Lung (tissue), 12 donors: Measurements from ENCODE around the gene MUCL3. TPM values are rescaled to one million over a fixed set of nuclear protein-coding genes. Genes with fewer than 3 reads are reported as not detected.

ENCODE experiments used
- ATAC-seq: fragments of 200-7000 bp; cut with Tn5 transposase; one replicate; pipeline ENCODE4 v1.9.1; 2020; ENCODE audit warnings: moderate number of reproducible peaks; ENCODE audit not compliant: insufficient read depth, low FRiP score
- DNase-seq, 3 donors: peaks; one replicate each; pipeline ENCODE4 v3.0.0-alpha.2; 2013 to 2017
- H3K27ac ChIP-seq, 2 donors: one replicate each; pipeline ENCODE4 v1.5.1; 2013; ENCODE audit warnings: mild to moderate bottlenecking in 2 of 2, moderate library complexity in 2 of 2, control low read depth in 1 of 2, inconsistent platforms in 1 of 2, low read depth in 1 of 2, low read length in 1 of 2
- H3K27me3 ChIP-seq, 3 donors: one replicate each; pipeline ENCODE4 v1.5.1; 2013; ENCODE audit warnings: low read length in 2 of 3; ENCODE audit not compliant: control insufficient read depth in 3 of 3, insufficient read depth in 3 of 3
- H3K36me3 ChIP-seq, 4 donors: one replicate each; pipeline ENCODE4 v1.5.1; 2013; ENCODE audit warnings: low read length in 4 of 4, mild to moderate bottlenecking in 1 of 4, moderate library complexity in 1 of 4; ENCODE audit not compliant: control insufficient read depth in 4 of 4, insufficient read depth in 4 of 4
- H3K4me1 ChIP-seq, 5 donors: one replicate each; pipeline ENCODE4 v1.5.1; 2013; ENCODE audit warnings: low read length in 5 of 5, mild to moderate bottlenecking in 2 of 5, moderate library complexity in 1 of 5; ENCODE audit not compliant: control insufficient read depth in 5 of 5, insufficient read depth in 5 of 5
- H3K4me3 ChIP-seq: one replicate; pipeline ENCODE4 v1.5.1; 2013; ENCODE audit warnings: mild to moderate bottlenecking, control low read depth, moderate library complexity
- H3K9ac ChIP-seq, 2 donors: one replicate each; pipeline ENCODE4 v1.5.1; 2013; ENCODE audit warnings: low read length in 2 of 2, control low read depth in 1 of 2; ENCODE audit not compliant: insufficient read depth in 1 of 2
- H3K9me3 ChIP-seq, 4 donors: one replicate each; pipeline ENCODE4 v1.5.1; 2013; ENCODE audit warnings: low read length in 3 of 4, mild to moderate bottlenecking in 1 of 4, moderate library complexity in 1 of 4; ENCODE audit not compliant: control insufficient read depth in 4 of 4, insufficient read depth in 3 of 4
- CTCF ChIP-seq: IDR thresholded peaks from 2 replicates; pipeline ENCODE4 v1.5.1; 2012; ENCODE audit warnings: mild to moderate bottlenecking; ENCODE audit errors: control extremely low read depth, extremely low read depth
- WGBS, 2 donors: extraction: QIAGEN DNeasy Blood & Tissue Kit; methylation state at CpG; one replicate each; pipeline ENCODE4 v1.1.7; 2013; 5-methylcytosine and 5-hydroxymethylcytosine counted together
- polyA plus RNA-seq, 2 donors: library from polyadenylated mRNA; stranded (reverse); fragments of 200-250 nt; gene quantifications; one replicate each; pipeline ENCODE4 v1.2.1, GENCODE V29; 2013
- total RNA-seq, 2 donors: library from RNA; depleted of rRNA in 1 of 2; stranded (reverse); fragments of >200 nt in 1 of 2; gene quantifications; one replicate each; pipeline ENCODE4 v1.2.1, GENCODE V29; 2014 to 2021
- donor health status: control.
- donor health status: control.
- donor health status: Bipolar disorder and iron deficiency.
- donor health status: healthy.
- donor health status: DM: yes; HTN: yes; CAD: no.

The MUCL3 gene
- total and polyA plus RNA-seq, 4 donors: 0.47 to 6.4 (median 2.0) TPM

DNA sequence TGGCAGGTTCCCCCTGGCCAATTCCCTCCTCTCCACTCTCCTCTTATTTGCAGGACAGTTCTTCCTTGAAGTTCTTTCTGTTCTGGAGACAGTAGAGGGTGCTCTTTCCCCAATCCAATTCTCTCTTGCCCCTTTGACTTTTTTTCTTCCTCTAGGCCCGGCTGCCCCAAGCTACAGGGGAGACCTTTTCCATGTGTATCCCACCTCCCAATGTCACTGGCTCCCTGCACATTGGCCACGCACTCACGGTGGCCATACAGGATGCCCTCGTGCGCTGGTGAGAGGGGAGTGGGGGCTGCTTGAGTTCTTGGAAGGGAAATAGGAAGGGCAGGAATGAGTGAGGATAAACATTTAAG is 25.2 kb upstream of the MUCL3 start:
- ATAC-seq: no peak
- WGBS, 2 donors: 10 to 16% methylated on average over 5 of the region's 5 CpGs

GRCh38 chr6:30917041-30917440 is 23.7 kb upstream of the MUCL3 start:
- peaks cover 7 to 30% (median 10%) of the 10 kb centered on the region in 4 donors for H3K36me3 ChIP-seq
- H3K27me3 ChIP-seq: no peaks in the 10 kb centered on the region
- H3K4me1 ChIP-seq: peaks cover 0 to 21% (median 15%) of the 10 kb centered on the region in 5 donors
- no peak overlapping the region for H3K9ac ChIP-seq
- DNase-seq: no peak
- no peak overlapping the region for H3K27ac ChIP-seq
- WGBS, 2 donors: 79 to 84% methylated on average over 7 of the region's 7 CpGs
- no peaks in the 10 kb centered on the region for H3K9me3 ChIP-seq
- TF ChIP-seq CTCF: no peak
- no peak for ATAC-seq
- H3K4me3 ChIP-seq: no peak overlapping the region

More for the DNA sequence above, 25.2 kb upstream of the MUCL3 start:
- Histone ChIP-seq H3K4me3 (no peak overlapping the region), H3K4me1 (peaks cover 0 to 21% (median 15%) of the 10 kb centered on the region in 5 donors), H3K9ac (peak overlapping the region in 1 of 2 donors; percentile 72), H3K27me3 (no peaks in the 10 kb centered on the region), H3K36me3 (peaks cover 7 to 23% (median 13%) of the 10 kb centered on the region in 4 donors), H3K27ac (peak overlapping the region; percentile 47 to 76), H3K9me3 (no peaks in the 10 kb centered on the region)
- TF ChIP-seq CTCF: peak; percentile 38
- DNase-seq: peak; percentile 32 to 87 (median 82)

DNA sequence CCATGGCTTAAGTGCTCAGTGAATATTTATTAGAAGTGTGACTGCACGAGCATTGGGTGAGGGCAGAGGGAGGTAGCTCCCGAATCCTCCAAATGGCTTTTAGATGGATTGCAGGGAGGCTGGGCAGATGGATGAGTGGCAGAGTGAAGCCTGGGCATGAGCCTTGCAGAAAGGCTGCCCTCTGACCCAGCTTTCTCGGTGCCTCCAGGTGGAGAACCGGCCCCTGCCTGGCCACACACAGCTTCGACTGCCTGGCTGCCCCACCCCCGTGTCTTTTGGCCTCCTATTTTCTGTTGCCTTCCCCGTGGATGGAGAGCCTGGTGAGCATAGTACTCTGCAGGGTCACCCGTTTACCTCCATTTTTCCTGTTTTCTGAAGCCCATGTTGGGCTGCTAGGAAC is 23.3 kb upstream of the MUCL3 start:
- H3K36me3 ChIP-seq: peaks cover 7 to 34% (median 11%) of the 10 kb centered on the region in 4 donors
- ATAC-seq: no peak

More for the DNA sequence above, 23.3 kb upstream of the MUCL3 start:
- H3K27me3 ChIP-seq: no peaks in the 10 kb centered on the region
- TF ChIP-seq CTCF: no peak
- H3K9ac ChIP-seq: no peak overlapping the region
- no peak overlapping the region for H3K4me3 ChIP-seq
- peaks cover 0 to 21% (median 15%) of the 10 kb centered on the region in 5 donors for H3K4me1 ChIP-seq
- H3K9me3 ChIP-seq: no peaks in the 10 kb centered on the region
- no peak overlapping the region for H3K27ac ChIP-seq
- no peak for DNase-seq
- 89 to 94% methylated on average over 8 of the region's 8 CpGs for WGBS, 2 donors
